Activated T-cell treated with anti-CD3 and anti-CD28 coated beads, Interleukin-2, amount 50 U/mL, for 48 hours (primary cell): ENCODE results near the gene PRODH2.
"Not testable (repeated sequence)": the region's sequence is repeated elsewhere in the genome, so short reads cannot be mapped to it uniquely, and the experiment has no call there.

Experiments
- DNase-seq, 2 experiments: peaks; one replicate each; pipeline ENCODE4 v3.0.0-alpha.2; 2020

Gene PRODH2

DNA sequence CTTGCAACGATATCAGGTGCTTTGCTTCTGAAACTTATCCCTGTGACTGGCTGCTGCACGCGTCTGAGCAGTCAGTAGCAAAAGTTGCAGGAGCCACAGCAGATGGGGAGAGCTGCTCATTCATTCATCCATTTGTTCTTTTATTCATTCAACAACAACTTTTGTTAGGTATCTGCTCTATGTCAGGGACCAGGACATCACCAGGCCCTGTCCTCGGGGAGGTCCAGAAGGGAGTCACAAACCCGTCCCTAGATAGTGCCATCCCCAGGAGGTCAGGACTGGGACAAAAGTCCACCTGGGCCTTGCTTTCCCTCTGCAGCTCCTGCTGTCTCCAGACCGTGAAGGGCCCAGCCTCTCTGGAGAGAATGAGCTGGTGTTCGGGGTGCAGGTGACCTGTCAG lies 34.7 kb downstream of the PRODH2 start:
- DNase-seq = no peak

GRCh38 chr19:35777086-35777841 lies 35.4 kb downstream of the PRODH2 start:
- DNase-seq = no peak

DNA sequence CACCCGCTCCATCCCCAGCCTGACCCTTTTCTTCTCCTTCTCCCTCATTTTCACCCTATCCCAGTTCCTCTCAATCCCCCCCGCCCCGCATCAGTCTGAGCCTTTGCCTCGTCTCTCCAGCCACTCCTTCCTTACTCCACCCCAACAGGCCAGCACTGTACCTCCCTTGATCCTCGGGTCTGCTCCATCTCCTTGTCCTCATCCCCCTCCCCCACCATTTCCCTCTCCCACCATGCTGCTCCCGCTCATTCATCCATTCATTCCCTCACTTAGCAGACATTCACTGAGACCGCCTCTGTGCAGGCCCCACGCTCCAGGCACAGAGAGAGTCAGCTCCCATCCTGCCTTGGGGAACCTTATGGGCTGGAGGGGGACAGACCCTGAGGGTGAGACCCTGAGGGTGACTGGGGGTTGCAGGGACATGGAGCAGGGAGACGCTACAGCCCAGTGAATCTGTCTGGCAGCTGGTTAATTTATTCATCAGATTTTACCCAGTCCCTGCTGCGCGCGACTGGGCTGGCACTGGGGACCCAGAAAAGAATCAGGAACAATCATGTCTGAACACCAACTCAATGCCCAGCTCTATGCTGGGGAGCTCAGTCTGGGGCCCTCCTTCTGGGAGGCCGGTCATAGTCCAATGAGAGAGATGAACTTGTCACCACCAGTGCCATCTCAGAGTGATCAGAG lies 36.4 kb downstream of the PRODH2 start:
- DNase-seq = no peak

- DNase-seq = peak; percentile 100
These were observed 37.1 kb downstream of the PRODH2 start, which contains the start of gene ARHGAP33 for GRCh38 chr19:35775298-35776101. TSS of gene ARHGAP33 (plus strand) at chr19:35775564. CDS start at chr19:35775659, 95 bp downstream.

GRCh38 chr19:35775046-35775297 lies 37.7 kb downstream of the PRODH2 start:
- DNase-seq = no peak

GRCh38 chr19:35774274-35775045 lies 38.2 kb downstream of the PRODH2 start:
- DNase-seq = no peak

DNA sequence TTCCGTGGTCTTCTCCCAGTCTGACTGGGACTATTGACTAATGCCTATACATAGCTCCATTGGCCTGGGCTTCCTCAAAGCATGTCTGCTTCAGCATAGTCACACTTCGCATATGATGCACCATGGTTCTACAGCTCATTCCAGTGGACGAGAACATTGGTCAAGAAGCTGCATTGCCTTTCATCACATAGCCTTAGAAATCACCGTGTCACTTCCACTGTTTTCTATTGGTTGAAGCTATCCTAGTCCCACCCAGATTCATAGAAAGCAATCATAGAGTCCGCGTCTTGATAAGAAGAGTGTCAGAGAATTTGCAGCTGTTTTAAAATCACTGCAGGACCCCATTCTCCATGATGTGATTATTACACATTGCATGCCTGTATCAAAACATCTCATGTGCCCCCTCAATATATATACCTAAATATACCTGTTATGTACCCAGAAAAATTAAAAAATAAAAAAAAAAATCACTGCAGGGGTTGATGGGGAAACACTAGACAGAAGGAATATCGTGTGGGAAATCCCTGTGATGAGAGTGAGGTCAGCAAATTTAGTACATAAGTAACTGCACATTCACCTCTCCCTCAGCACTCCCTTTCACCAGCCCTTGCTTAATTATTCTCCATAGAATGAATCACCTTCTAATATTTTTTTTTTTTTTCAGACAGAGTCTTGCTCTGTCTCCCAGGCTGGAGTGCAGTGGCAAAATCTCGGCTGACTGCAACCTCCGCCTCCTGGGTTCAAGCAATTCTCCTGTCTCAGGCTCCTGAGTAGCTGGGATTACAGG lies 39.4 kb downstream of the PRODH2 start:
- DNase-seq = no peak

DNA sequence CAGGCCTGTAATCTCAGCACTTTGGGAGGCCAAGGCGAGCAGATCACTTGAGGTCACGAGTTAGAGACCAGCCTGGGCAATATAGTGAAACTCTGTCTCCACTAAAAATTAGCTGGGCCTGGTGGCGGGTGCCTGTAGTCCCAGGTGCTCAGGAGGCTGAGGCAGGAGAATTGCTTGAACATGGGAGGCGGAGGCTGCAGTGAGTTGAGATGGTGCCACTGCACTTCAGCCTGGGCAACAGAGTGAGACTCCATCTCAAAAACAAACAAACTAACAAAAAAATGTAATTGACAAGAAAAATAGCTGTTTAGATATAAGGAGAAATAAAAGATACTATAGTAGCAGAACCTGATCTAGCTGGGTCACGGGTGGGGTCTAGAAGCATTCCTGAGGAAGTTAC lies 40.3 kb downstream of the PRODH2 start:
- DNase-seq = not testable (repeated sequence)

- DNase-seq = no peak
These were observed 44.6 kb downstream of the PRODH2 start for GRCh38 chr19:35768082-35768421.

DNA sequence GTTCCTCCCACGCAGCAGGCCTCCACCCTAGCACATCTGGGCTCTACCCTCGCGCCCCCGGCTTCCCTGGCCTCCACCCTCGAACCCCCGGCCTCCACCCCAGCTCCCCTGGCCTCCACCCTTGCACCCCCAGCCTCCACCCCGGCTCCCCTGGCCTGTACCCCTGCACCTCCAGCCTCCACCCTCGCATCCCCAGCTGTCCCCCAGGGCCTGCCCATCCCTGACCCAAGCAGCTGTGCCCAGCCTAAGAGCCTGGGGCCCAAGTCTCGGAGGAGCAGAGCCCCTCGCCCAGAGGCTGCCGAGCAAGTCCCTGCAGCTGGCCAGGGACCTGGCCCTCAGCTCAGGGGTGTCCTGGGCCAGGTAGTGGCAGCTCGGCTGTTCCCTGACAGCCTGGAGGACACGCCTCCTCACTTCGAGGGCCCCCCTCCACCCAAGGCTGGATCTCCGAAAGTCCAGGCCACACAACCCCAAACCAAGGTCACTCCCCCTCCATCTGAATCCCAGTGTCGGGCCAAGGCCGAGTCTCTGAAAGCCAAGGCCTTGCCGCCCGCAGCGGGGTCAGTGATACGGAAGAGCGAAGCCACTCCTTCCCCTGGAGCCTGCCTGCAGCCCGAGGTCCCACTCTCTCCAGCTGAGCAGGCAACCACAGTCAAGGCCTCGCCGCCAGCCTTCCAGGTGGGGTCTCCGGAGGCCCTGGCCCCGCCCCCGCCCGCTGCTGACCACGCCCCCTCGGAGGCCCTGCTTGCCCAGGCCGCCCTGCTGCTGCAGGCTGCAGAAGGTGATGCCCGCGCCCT lies 45.2 kb downstream of the PRODH2 start:
- no peak for DNase-seq

DNA sequence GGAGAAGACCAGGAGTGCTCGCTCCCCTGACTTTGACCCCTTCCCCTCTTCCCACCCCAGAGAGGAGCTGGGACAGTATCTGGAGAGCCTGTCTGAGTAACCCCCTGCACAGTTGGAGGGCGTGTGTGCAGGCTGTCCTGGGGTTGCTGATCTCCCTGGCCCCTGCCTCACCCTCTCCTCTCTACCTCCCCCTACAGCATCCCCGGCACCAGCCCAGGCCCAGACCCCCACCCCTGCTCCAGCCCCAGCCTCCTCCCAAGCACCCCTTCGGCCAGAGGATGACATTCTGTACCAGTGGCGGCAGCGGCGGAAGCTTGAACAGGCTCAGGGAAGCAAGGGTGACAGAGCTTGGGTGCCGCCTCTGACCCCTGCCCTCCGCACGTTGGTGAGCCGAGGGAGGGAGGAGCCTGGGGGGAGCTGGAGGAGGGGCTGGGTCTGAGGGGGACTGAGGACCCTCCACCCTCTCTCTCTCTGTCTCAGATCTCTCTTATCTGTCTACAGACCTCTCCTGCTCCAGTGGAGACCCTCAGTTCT lies 46.0 kb downstream of the PRODH2 start:
- no peak for DNase-seq

DNA sequence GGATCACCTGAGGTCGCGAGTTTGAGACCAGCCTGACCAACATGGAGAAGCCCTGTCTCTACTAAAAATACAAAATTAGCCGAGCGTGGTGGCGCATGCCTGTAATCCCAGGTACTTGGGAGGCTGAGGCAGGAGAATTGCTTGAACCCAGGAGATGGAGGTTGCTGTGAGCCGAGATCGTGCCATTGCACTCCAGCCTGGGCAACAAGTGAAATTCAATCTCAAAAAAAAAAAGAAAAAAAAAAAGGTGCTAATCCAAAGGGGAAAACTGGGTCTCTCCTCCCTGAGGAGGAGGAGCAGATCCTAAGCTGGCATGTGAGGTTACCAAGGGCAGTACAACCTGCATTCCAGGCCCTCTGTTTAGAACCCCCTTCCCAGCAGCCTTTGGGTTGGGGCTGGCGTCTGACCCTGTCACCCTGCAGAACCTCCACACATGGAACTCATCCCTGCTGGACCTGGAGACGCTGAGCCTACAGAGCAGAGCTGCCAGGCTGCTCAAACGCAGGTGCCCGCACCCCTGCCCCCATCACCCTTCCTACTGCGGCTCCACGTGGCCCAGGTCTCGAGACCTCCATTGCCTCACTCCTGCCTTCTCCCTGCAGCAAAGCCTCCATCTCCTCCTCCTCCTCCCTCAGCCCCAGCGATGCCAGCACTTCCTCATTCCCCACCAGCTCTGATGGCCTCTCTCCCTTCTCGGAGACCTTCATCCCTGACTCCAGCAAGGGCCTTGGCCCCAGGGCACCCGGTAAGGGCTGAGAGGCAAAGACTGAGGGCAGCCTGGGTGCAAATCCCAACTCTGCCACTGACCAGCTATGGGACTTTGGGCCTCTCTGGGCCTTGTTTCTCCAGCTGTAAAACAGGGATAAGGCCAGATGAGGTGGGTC lies 48.0 kb downstream of the PRODH2 start:
- no peak for DNase-seq

GRCh38 chr19:35760711-35761349 lies 51.8 kb downstream of the PRODH2 start:
- no peak for DNase-seq

DNA sequence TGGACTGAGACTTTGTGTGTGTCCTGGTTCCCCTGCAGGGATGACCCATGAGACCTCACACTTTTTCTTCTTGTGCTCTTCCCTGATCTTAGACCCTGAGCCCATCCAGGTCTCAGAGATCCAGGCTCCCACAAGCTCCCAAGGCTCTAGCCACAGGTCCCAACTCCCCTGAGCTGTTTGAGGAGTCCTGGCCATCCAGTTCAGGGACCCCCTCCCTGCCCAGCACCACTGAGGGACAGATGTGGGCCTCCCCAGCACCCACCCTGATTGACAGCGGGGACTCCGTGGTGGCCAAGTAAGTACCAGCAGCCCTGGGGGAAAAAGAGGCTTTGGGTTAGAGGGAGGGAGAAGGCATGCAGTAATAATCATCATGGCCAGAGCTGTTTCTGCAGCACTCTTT lies 52.9 kb downstream of the PRODH2 start:
- no peak for DNase-seq

DNA sequence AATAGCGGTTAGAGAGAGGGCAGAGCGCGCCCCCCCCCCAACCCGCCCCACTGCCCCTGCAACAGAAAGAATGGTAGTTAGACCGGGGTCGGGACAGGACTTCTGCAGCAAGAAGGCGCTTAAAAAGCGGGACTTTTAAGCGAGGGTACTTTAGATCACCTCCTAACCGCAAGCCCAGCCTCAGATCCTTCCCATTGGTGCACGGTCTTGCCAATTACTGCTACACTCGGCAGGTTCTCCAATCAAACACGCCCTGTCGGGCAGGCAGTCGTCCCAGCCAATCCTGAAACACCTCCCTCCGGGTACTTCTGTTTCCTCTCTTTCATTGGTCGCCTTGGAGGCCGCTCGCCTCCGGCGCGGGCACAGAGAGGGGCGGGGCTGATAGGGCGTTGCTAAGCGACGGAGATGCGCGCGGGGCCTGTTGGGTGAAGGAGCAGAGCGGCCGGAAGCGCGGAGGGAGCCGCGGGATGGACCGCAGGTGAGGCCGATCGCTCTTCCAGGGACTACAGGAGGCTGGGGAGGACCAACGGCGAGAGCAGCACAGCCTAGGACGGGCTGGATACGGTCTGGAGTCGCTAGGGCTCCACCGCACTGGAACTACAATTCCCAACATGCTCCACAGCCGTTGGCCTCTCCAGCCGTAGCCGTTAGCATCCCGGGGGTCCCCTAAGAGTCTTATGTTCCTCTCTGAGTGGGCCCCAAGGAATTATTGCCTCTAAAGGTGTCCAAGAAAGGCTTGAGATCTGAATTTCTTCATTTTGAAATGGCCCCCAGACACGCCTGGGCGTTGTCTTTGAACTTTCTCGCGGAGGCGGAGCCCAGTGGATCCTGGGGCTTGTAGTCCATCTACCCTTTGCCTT lies 54.7 kb downstream of the PRODH2 start, which contains the start of gene PROSER3:
Gene PROSER3, plus strand, starts transcription at position 428 of the 860 bp plus-strand sequence. Its CDS starts 40 bp downstream, at position 468.
- peak; percentile 99 for DNase-seq

DNA sequence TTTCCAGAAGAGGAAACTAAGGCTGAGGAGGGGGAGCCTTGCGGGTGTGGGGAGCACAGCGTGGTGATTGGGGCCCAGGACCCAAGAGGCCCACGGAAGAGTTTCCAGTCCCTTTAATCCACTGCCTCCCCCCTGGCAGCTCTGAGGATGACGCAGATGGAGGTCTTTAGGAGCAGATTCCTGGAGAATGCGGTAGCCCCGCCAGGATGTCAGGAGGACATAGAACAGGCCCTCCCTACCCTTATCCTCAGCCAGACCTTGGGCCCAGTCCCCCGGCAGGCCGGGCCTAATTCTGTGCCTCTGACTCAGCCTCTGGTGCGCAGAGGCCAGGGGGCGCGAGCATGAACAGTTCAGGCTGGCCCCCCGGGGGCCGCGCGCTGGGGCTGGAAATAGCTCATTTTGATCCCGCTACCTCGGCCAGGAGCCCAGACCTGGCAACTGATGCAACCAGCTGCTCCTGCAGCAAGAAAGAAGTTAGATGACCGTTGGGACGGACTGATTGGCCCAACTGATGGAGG lies 55.4 kb downstream of the PRODH2 start:
- peak; percentile 64 to 70 for DNase-seq

GRCh38 chr19:35756377-35757230 lies 56.0 kb downstream of the PRODH2 start, which contains the start of gene HSPB6:
TSS of gene HSPB6 (minus strand) at chr19:35757029. CDS start at chr19:35757008, 21 bp downstream.
- DNase-seq = no peak
